CD14-positive monocyte (primary cell): ENCODE results near the gene SORBS1. TPM values are rescaled to one million over a fixed set of nuclear protein-coding genes. Genes with fewer than 3 reads are reported as not detected.

ENCODE experiments used
- DNase-seq, 3 donors: peaks; one replicate each; pipeline ENCODE4 v3.0.0-alpha.2; 2011 to 2022
- H2AFZ ChIP-seq: 2 replicates; pipeline ENCODE4 v1.6.0; 2012; ENCODE audit warnings: mild to moderate bottlenecking, low read depth, low read length, inconsistent platforms; ENCODE audit not compliant: insufficient read depth, poor library complexity, severe bottlenecking
- H3K27ac ChIP-seq, 2 donors: 1 replicate in 1 of 2; 2 replicates in 1 of 2; pipeline ENCODE4 v1.5.1; 2012 to 2013; ENCODE audit warnings: low read length in 2 of 2, control low read depth in 1 of 2, inconsistent platforms in 1 of 2, low read depth in 1 of 2, mild to moderate bottlenecking in 1 of 2
- H3K27me3 ChIP-seq, 2 donors: one replicate each; pipeline versions ENCODE4 v1.6.0 to v1.6.1; 2011 to 2013; ENCODE audit warnings: low read length in 2 of 2; ENCODE audit not compliant: control insufficient read depth in 2 of 2, insufficient read depth in 2 of 2
- H3K36me3 ChIP-seq, 2 donors: replicated peaks in 1 of 2; 1 replicate in 1 of 2; 2 replicates in 1 of 2; pipeline versions ENCODE4 v1.5.1 to v1.6.1; 2012 to 2013; ENCODE audit warnings: low read length in 2 of 2, control low read depth in 1 of 2, inconsistent platforms in 1 of 2, mild to moderate bottlenecking in 1 of 2; ENCODE audit not compliant: insufficient read depth in 2 of 2, control insufficient read depth in 1 of 2
- H3K4me1 ChIP-seq, 2 donors: 1 replicate in 1 of 2; 2 replicates in 1 of 2; pipeline versions ENCODE4 v1.5.1 to v1.6.1; 2012 to 2013; ENCODE audit warnings: low read length in 2 of 2, control low read depth in 1 of 2, inconsistent platforms in 1 of 2, mild to moderate bottlenecking in 1 of 2, moderate library complexity in 1 of 2; ENCODE audit not compliant: insufficient read depth in 2 of 2, control insufficient read depth in 1 of 2
- H3K4me2 ChIP-seq: replicated peaks from 2 replicates; pipeline ENCODE3; 2012; ENCODE audit warnings: low read length, moderate library complexity, mild to moderate bottlenecking; ENCODE audit not compliant: poor library complexity, severe bottlenecking; ENCODE audit errors: extremely low read depth
- H3K4me3 ChIP-seq, 3 experiments: fragments of 200-600 bp in 1 of 3; sonication (generic) in 1 of 3; replicated peaks in 1 of 3; 1 replicate in 2 of 3; 2 replicates in 1 of 3; pipeline ENCODE4 v1.5.1; 2011 to 2013; ENCODE audit warnings: low read length in 3 of 3, mild to moderate bottlenecking in 3 of 3, control low read depth in 2 of 3, low read depth in 2 of 3, inconsistent platforms in 1 of 3, moderate library complexity in 1 of 3
- H3K79me2 ChIP-seq: 2 replicates; pipeline ENCODE4 v1.6.0; 2012; ENCODE audit warnings: mild to moderate bottlenecking, control low read depth, inconsistent platforms, low read length, moderate library complexity; ENCODE audit not compliant: insufficient read depth
- H3K9ac ChIP-seq: 2 replicates; pipeline ENCODE4 v1.6.0; 2017; ENCODE audit warnings: low read length, mild to moderate bottlenecking; ENCODE audit not compliant: insufficient read depth, poor library complexity, severe bottlenecking
- H3K9me3 ChIP-seq, 2 donors: replicated peaks in 1 of 2; 1 replicate in 1 of 2; 2 replicates in 1 of 2; pipeline versions ENCODE4 v1.5.1 to v1.6.1; 2012 to 2013; ENCODE audit warnings: low read length in 2 of 2, control low read depth in 1 of 2; ENCODE audit not compliant: control insufficient read depth in 1 of 2, insufficient read depth in 1 of 2
- H4K20me1 ChIP-seq: 2 replicates; pipeline ENCODE4 v1.6.0; 2012; ENCODE audit warnings: mild to moderate bottlenecking, low read length, control low read depth, moderate library complexity; ENCODE audit not compliant: insufficient read depth
- H3K27ac Mint-ChIP-seq, 7 donors: one replicate each; pipeline ENCODE4 v1.8.0; 2020; ENCODE audit warnings: mild to moderate bottlenecking in 7 of 7, mixed read lengths in 7 of 7, moderate library complexity in 6 of 7, inconsistent platforms in 2 of 7
- H3K27me3 Mint-ChIP-seq, 3 donors: one replicate each; pipeline ENCODE4 v1.8.0; 2021 to 2022; ENCODE audit warnings: low read depth in 3 of 3, mild to moderate bottlenecking in 3 of 3, mixed read lengths in 3 of 3, moderate library complexity in 3 of 3, inconsistent platforms in 1 of 3
- H3K36me3 Mint-ChIP-seq, 2 donors: one replicate each; pipeline ENCODE4 v1.8.0; 2020; ENCODE audit warnings: mixed read lengths in 2 of 2, inconsistent platforms in 1 of 2, mild to moderate bottlenecking in 1 of 2
- H3K4me1 Mint-ChIP-seq: one replicate; pipeline ENCODE4 v1.8.0; 2020; ENCODE audit warnings: mild to moderate bottlenecking, mixed read lengths
- H3K4me3 Mint-ChIP-seq, 2 donors: one replicate each; pipeline ENCODE4 v1.8.0; 2020; ENCODE audit warnings: mild to moderate bottlenecking in 2 of 2, mixed read lengths in 2 of 2, moderate library complexity in 1 of 2
- H3K9me3 Mint-ChIP-seq, 7 donors: one replicate each; pipeline ENCODE4 v1.8.0; 2020 to 2022; ENCODE audit warnings: mixed read lengths in 7 of 7, mild to moderate bottlenecking in 6 of 7, moderate library complexity in 6 of 7, inconsistent platforms in 2 of 7
- whole genome bisulfite sequencing: methylation state at CpG from one replicate; pipeline ENCODE4 v1.1.5; 2013; ENCODE audit warnings: missing lambda C conversion rate; ENCODE audit not compliant: insufficient coverage; 5-methylcytosine and 5-hydroxymethylcytosine counted together
- intact Hi-C, 2 donors: fragments of 100-400 bp; cut with micrococcal nuclease; formaldehyde crosslinking; loops; one replicate each; pipeline versions ENCODE4 v1.15.0 to v1.15.1; 2023
- polyA plus RNA-seq, 3 donors: library from polyadenylated mRNA; depleted of rRNA in 1 of 3; unstranded in 2 of 3; stranded (reverse) in 1 of 3; fragments of 300-500 nt in 2 of 3; fragments of >200 nt in 1 of 3; fragmentation: Illumina TruSeq in 2 of 3; gene quantifications; 1 replicate in 2 of 3; 2 replicates in 1 of 3; pipeline ENCODE4 v1.2.3, GENCODE V29; 2012 to 2021
- TF ChIP-seq, protein P1 (sequence below): fragments of 200-600 bp; IDR thresholded peaks from one replicate; pipeline ENCODE4 v1.8.0; 2022; ENCODE audit warnings: antibody characterized with exemption, mild to moderate bottlenecking

Gene SORBS1
- polyA plus RNA-seq, 3 donors = 0.08 to 0.15 TPM; not detected in 1

GRCh38 chr10:95451568-95452524 lies 109.3 kb downstream of the SORBS1 start:
- Mint-ChIP-seq H3K27me3 (peaks cover 4% of the 10 kb centered on the region in 3 donors), H3K4me1 (no peaks in the 10 kb centered on the region), H3K4me3 (no peak overlapping the region), H3K9me3 (peaks cover 0 to 2% (median 0%) of the 10 kb centered on the region in 7 donors), H3K36me3 (no peaks in the 10 kb centered on the region), H3K27ac (no peak overlapping the region)
- intact Hi-C loops = no loop called here
- Histone ChIP-seq H3K4me3 (no peak overlapping the region), H3K27ac (no peak overlapping the region), H3K4me1 (no peaks in the 10 kb centered on the region), H2AFZ (no peak overlapping the region), H3K27me3 (no peaks in the 10 kb centered on the region), H3K9me3 (no peaks in the 10 kb centered on the region), H3K79me2 (no peaks in the 10 kb centered on the region), H3K36me3 (no peaks in the 10 kb centered on the region), H3K4me2 (no peak overlapping the region), H3K9ac (no peak overlapping the region), H4K20me1 (no peaks in the 10 kb centered on the region)
- WGBS = 43% methylated on average over 1 of the region's 4 CpGs
- TF ChIP-seq, protein P1, sequence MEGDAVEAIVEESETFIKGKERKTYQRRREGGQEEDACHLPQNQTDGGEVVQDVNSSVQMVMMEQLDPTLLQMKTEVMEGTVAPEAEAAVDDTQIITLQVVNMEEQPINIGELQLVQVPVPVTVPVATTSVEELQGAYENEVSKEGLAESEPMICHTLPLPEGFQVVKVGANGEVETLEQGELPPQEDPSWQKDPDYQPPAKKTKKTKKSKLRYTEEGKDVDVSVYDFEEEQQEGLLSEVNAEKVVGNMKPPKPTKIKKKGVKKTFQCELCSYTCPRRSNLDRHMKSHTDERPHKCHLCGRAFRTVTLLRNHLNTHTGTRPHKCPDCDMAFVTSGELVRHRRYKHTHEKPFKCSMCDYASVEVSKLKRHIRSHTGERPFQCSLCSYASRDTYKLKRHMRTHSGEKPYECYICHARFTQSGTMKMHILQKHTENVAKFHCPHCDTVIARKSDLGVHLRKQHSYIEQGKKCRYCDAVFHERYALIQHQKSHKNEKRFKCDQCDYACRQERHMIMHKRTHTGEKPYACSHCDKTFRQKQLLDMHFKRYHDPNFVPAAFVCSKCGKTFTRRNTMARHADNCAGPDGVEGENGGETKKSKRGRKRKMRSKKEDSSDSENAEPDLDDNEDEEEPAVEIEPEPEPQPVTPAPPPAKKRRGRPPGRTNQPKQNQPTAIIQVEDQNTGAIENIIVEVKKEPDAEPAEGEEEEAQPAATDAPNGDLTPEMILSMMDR = no peak
- DNase-seq = no peak

- Histone ChIP-seq H3K36me3 (no peaks in the 10 kb centered on the region), H3K4me3 (no peak overlapping the region), H2AFZ (no peak overlapping the region), H3K79me2 (no peaks in the 10 kb centered on the region), H3K9me3 (no peaks in the 10 kb centered on the region), H3K4me1 (no peaks in the 10 kb centered on the region), H3K27ac (no peak overlapping the region), H3K27me3 (no peaks in the 10 kb centered on the region), H3K9ac (no peak overlapping the region), H3K4me2 (no peak overlapping the region), H4K20me1 (no peaks in the 10 kb centered on the region)
- Mint-ChIP-seq H3K4me3 (no peak overlapping the region), H3K9me3 (peaks cover 0 to 2% (median 0%) of the 10 kb centered on the region in 7 donors), H3K27ac (peak overlapping the region in 1 of 7 donors; percentile 35), H3K4me1 (no peaks in the 10 kb centered on the region), H3K36me3 (no peaks in the 10 kb centered on the region), H3K27me3 (peaks cover 2 to 4% (median 4%) of the 10 kb centered on the region in 3 donors)
- intact Hi-C loops = no loop called here
- WGBS = 66% methylated on average over 4 of the region's 5 CpGs
- TF ChIP-seq, protein P1 = no peak
- DNase-seq = no peak
These were observed 110.0 kb downstream of the SORBS1 start for GRCh38 chr10:95451150-95451549.
